DMS53 treated with DMSO at 0.1 percent for 48 hours (cell line): Measurements from ENCODE around the gene KDM6B.

ENCODE experiments used
- DNase-seq: peaks from one replicate; lab custom pipeline; 2025; ENCODE audit not compliant: unreplicated experiment; lab: John Stamatoyannopoulos, UW

The KDM6B gene

DNA sequence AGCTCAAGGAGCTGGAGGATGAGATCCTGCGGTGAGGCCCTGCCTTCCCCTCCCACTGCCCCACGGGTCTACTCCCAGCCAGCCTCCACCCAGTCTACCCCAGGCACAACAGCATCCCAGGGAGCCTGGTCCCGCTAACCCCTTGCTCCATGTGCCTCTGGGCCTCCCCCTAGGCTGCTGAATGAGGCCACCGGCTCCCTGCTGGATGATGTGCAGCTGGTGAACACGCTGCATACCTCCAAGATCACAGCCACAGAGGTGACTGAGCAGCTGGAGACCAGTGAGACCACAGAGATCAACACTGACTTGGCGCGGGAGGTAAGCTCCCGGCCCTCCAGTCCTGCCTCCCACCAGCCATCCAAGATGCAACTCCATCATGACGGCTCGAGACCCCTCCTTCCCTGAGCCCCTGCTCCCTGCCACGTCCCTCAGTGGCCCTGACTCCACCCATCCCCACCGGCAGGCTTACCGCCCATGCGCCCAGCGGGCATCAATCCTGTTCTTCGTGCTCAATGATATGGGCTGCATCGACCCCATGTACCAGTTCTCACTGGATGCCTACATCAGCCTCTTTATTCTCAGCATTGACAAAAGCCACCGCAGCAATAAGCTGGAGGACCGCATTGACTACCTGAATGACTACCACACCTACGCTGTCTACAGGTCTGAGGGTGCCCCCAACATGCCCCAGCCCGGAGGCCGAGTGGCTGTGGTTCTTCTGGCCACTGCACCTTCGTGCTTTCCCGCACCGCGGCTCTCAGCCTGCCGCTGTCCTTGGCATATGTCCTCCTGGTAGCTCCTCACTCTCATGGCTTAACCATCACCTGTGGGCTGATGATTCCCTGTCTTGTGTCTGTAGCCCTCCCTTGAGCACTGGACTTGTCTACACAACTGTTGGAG, 15.0 kb upstream of the KDM6B start:
- DNase-seq, result no peak

DNA sequence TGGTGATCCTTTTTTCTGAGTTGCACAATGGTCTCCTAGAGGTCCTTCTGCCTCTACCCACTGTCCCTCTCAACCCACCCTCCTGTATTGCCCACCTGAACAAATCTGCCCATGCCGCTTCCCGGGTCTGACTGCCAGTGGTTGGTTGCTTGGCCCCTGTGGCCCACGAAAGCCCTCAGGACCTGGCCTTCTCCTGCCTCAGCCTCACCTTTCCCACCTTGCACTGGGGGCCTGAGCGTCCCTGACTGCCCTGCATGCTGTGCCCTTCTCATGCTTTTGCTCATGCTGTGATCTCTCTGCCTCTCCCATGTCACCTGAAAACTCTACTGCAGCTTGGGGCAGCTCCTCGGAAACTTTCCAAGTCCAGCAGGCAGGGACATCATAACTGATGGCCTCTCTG, 13.8 kb upstream of the KDM6B start:
- DNase-seq, result no peak

DNA sequence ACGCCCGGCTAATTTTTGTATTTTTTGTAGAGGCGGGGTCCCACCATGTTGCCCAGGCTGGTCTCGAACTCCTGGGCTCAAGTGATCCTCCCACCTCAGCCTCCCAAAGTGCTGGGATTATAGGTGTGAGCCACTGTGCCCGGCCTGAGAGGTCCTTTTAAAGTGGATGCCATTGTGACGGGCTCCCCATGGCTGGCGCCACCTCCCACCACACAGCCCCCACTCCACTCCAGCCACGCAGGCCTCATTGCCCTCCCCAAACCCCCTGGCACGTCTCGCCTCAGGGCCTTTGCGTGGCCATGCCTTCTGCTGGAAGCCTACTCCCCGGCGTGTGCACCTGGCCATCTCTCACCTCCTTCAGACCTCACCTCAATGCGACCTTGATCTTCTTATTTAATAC, 11.9 kb upstream of the KDM6B start:
- no peak for DNase-seq

DNA sequence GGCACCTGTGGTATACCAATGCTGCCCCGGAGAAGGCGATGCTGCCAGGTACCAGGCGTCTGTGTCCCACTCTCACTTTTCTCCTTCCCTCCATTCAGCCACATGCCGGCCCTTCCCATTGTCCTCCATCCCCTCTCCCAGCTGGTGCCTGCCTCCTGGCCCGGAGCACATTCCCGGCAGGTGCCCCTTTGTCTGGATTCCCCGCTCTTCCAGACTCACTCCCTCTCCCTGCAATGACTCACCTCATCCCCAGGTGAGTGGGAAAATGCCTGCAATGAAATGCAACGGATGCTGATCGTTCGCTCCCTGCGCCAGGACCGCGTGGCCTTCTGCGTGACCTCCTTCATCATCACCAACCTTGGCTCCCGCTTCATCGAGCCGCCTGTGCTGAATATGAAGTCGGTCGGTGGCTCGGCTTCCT, 10.4 kb upstream of the KDM6B start:
- no peak for DNase-seq

DNA sequence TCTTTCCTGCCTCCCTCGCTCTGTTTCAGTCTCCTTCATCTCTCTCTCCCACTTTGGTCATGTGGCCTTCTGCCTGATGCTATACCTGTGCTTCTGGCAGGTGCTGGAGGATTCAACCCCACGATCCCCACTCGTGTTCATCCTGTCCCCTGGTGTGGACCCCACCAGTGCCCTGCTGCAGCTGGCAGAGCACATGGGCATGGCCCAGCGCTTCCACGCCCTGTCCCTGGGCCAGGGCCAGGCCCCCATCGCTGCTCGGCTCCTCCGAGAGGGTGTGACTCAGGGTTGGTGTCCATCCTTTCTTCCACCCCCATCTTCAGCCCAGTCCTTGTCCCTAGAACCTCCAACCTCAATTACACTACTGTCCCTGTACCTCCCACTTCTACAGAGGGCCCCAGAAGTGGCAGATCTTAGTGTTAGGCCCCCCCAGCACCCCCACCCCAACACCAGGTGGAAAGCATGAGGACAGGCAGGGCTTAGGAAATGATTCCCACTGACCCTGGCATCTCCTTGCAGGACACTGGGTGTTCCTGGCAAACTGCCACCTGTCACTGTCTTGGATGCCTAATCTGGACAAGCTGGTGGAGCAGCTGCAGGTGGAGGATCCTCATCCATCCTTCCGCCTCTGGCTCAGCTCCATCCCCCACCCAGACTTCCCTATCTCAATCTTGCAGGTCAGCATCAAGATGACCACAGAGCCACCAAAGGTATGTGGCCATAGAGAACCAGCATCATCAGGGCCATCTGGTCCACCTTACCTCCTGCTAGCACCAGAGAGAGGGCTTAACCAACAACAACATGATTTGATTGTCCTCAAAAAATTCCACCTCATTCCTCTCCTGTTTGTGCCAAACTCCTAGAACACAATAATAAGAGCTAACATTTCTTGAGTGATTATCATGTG, 9.7 kb upstream of the KDM6B start:
- DNase-seq, result no peak

DNA sequence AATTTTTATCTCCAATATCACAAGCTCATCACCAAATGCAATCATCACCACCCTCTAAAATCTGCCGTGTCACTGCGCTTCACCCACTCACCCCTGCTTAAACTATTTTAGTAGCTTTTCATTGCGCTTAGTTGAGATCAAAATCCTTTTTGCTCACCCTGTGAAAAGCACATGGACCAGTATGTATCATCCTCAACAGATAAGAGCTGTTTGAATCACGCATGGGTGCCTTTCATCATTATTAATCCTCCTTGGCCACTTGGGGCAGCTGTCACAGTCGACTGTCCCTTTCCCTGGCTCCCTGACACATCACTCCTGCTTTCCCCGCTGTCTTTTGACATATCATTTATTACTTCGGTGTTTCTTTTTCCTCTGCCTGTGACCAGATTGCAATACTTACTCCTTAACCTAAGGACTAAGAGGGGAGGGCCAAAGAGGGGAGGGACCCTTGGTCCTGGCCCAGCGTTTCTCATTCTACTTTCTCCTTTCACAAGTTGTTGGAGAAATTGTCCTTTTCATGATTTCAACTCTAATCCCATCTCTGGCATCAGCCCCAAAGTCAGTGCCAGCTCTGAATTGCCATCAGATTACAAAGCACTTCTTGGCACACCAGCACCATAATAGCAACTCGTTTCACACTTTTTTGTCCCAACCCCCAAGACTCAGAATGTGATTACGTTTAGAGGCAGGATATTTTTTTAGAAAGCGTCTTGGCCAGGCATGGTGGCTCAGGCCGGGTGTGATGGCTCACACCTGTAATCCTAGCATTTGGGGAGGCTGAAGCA, 8.6 kb upstream of the KDM6B start:
- DNase-seq, result no peak

DNA sequence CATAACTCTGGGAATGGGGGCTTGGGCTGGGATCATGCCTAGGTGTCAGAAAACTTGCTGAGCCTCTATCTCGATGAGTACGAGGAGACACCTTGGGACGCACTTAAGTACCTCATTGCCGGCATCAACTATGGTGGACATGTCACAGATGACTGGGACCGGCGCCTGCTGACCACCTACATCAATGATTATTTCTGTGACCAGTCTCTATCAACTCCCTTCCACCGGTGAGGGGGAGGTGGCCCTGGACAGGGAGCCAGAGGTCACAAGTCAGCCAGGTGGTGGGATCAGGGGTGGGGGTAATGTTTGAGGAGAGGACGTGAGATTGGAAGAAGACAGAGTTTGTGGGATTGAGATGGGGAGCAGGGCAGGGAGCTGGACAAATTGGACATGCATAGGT, 3.4 kb upstream of the KDM6B start:
- no peak for DNase-seq

DNA sequence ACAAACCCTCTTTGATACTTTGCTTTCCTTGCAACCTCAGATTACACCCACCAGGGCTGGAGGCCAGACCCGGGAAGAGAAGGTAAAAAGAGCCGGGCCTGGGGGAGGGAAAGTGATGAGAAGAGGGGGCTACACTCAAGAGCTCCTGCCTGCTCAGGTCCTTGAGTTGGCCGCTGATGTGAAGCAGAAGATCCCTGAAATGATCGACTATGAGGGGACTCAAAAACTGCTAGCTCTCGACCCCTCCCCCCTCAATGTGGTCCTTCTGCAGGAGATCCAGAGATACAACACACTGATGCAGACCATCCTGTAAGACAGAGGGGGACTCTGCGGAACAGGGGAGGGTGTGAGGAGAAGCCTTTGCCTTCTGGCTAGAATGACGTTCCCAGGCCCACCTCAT, 2.8 kb upstream of the KDM6B start:
- DNase-seq, result no peak

DNA sequence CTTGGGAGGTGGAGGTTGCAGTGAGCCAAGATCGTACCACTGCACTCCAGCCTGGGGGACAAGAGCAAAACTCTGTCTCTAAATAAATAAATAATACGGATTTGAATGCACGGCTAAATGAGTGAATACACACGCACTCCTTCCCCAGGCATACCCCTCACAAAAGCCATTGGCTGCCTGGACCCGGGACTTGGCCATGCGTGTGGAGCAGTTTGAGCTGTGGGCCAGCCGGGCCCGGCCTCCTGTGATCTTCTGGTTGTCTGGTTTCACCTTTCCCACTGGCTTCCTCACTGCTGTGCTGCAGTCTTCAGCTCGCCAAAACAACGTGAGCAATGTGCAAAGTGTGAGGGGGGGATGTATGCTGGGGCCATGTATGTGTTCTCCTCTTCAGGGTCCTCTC, 1.6 kb upstream of the KDM6B start:
- DNase-seq, result no peak

DNA sequence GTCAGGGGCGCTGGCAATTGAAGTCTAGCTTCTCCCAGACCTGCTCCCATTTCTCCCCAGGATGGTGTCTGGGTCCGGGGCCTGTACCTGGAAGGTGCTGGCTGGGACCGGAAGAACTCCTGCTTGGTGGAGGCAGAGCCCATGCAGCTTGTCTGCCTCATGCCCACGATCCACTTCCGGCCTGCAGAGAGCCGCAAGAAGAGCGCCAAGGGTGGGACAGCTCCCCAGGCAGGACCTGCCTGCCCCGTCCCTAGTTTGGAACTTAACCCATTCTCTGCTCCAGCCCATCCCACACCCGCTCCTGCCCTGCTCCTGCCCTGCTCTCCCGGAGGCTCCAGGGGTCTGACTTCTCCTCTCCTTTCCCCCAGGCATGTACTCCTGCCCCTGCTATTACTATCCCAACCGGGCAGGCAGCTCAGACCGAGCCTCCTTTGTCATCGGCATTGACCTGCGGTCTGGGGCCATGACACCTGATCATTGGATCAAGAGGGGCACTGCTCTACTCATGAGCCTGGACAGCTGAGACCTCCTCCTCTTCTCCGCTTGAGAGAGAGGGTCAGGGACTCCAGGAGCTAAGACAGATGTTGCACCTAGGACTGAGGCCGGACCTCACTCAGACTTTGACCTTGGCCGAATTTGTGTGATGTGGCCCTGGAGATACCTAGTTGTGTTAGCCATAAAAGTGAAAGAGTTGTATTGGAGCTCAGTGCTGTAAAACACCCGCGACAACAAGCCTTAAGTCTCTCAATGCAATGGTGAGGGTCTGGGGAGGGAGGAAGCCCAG, 814 bp upstream of the KDM6B start:
- no peak for DNase-seq

DNA sequence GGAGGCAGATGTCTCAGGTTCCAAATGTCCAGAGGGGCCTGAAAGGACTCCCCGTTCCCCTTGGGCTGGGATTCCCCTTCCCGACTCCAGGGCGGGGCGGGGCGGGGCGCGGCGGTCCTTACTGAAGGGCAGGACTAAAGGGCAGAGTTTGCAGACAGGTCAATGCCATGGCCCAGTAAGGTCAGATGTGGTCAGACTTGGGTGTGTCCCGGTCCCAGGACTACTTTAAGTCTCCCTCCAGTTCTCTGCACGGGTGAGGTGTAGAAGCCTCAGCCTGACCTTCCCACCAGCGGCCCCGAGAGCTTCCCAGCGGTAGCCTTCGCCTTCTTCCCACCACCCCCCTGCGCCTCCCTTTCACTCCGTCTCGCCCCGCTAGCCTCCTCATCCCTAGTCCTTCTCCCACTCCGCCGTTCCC, 532 bp downstream of the KDM6B start:
- DNase-seq, result no peak

DNA sequence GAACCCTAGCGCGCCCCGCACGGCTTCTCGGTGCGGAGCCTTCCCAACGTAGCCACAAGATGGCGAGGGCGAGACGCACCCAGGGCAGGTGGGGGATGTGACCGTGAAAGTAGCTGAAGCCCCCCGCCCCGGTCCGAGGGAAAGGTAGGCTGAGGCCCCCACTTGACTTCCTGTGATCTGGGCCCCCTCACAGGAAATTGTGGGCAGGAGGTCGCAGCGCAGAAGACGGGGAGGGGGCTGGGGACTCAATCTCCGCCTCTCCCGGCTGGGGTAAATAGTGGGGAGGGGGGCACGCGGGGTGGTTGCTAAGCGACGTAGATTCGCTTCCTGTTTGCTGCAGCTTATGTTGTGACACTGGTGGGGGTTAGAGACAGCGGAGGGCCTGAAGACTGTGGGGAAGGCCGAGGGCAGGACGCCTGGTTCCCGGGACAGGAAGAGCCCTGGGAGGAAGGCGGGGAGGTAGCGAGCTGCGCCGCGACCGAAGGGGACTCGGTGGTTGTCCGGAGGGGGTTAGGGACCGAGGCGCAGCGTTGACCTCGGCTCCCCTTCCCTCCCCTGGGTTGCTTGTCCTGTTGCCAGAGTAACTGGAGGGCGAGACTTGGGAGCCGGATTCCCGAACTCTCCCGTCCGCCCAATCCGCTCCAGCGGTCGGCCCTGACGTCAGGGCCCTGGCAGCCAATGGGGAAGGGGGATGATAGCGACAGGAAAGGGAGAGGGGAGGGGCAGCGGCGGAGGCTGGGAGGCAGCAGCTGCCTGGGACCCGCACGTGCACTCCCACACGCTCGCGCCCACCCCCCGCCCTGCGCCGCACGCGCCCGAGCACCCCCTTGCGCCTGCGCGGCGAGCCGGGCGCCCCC, 1.2 kb downstream of the KDM6B start:
- DNase-seq, result peak; percentile 98

DNA sequence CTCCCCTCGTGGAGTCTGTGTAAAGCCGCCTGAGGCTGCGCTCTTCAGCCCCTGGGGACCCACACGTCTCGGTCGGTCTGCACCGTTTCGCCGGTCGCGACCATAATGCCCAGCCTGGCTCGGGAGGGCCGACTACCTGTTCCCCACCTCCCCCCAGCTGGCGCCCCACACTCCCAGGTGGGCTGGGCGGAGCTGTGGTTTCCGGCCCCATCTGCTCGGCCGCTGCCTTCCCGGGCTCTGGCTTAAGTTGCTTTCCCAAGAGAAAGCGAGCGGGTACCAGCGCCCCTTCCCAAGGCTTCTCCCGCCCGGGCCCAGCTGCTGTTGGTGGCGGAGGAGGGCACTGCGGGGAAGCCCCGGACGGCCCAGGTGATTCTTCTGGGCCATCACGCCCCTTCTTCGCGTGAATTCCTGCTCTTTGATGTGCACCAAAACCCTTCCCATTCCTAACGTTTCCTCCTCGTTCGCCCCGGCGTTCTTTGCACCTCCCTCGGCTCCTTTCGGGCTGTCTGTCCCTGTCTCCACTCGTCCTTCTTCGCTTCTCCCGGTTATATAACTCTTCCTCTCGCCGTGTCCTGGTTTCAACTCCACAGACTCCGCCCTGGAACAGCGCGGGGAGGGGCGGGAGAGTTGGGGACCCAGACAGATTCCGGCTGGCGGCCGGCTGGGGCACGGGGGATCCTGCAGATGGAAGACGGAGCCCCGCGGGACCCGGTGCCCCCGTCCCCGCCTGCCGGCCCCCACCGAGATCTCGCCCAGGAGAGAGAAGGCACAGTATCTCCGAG, 2.0 kb downstream of the KDM6B start:
- DNase-seq, result peak; percentile 85

DNA sequence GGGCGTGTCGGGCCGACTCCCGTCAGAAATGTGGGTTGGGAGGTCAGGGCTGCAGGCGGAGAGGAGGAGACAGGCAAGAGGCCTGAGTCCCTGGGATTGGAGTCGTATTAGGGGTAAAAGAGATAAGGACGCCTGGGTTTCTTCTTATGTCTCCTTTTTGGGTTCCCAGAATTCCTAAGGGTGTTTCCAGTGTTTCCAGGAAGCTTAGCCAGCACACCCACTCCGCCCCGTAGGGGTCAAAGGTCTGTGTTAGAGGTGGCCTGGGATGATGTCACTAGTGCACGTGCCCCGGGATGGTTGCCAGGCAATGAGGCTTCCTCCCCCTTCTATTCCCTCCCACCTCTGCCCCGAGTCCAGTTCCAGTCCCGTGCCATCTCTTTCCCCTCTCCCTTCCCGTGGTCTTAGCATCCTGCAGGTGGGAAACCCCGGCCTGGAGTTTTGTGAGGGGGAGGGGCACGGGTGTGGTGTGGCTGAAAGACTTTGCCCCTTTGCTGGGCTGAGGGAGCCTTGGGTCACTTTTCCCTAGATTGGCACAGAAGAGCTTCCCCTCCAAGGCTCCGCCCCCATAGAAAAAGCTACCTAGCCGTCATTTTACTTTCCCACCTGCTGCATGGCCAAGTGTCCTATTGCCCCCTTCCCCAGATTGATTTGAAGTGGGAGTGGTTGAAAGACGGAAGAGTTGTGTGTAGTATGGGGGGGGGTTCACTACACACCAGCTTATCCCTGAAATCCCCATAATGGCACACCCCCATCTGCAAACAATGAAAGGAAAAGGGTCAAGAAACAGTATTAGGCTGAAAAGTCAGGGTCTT, 2.8 kb downstream of the KDM6B start:
- peak; percentile 99 for DNase-seq

DNA sequence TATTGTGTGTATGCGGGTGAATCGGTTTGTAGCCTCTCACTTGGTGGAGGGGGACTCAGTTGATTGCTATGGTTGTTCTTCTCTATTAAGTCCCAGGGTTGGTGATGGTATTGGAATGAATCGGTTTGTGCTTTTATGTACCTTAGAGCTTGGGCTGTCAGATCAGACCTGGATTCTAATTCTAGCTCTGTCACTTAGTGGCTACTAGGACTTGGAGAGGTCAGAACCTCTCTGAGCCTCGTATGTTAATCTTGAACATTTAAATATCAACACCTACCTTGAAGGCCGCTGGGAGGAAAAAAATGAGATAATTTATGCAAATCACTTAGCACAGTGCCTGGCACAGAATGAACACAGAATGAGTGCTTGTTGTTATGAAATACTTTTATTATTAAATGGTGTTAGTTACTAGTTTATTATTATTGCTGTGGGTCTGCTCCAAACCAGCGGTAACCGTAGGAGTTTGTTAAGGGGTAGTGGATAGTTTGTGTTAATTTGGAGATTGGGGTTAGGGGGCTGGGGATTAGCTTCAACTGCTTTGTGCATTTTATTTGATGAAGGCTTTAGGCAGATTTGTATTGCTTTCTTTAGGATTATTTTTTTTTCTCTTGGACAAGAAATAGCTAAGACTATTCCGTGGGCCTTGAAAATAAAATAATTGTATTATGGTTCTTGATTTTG, 3.5 kb downstream of the KDM6B start:
- DNase-seq, result peak; percentile 57

DNA sequence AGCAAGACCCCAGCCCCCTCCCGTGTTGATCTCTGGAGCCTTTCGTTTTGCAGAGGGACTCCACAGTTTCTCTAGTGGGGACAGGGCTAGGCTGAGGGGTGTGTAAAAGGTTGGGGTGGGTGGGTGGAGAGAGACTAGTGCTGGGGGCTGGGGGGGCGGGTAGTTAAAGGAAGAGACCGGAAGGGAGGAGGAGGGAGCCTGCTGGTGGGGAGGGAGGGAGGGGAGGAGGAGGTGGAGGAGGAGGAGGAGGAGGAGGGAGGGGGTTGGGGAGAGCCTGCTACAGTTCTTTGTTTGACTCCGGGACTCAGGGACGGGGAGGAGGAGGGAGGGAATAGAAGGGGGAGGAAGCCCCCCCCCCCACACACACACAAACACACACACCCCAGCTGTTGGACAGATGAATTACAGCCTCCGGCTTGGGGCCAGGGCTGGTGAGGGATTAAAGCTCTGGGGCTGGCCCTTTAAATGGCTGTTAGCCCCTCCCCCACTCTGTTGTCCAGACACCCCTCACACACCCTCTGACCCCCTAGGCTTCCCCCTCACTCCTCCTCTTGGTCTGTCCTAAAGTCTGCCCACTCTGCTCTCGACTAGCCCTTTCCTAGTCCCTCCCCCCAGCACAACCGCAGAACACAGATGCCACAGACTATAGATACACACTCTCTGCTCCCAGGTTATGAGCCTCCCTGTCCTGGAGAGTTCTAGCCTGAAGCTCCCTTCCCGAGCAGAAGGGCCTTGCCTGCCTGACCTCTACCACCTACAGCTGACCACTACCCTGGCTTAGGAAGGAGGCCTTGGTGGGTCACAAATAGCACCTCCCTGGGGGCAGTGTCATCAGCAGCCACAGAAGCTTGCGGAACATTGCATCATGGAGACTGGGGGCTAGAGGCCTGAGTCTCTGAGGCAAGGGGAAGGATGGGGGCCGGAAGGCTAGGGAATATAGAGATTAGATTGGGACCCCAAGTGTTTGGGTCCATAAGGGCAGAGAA, 4.4 kb downstream of the KDM6B start:
- peak; percentile 19 for DNase-seq
